GM20431 (cell line): ENCODE results near the gene SLC35A5.
"Not testable (repeated sequence)": the region's sequence is repeated elsewhere in the genome, so short reads cannot be mapped to it uniquely, and the experiment has no call there.

Experiments
- in situ Hi-C: fragments of 300-500 bp; cut with MseI, MboI; formaldehyde crosslinking; loops from one replicate; pipeline ENCODE4 v1.15.0; 2020; ENCODE audit warnings: low sequenced_read_pairs; ENCODE audit not compliant: unreplicated experiment

The SLC35A5 gene

DNA sequence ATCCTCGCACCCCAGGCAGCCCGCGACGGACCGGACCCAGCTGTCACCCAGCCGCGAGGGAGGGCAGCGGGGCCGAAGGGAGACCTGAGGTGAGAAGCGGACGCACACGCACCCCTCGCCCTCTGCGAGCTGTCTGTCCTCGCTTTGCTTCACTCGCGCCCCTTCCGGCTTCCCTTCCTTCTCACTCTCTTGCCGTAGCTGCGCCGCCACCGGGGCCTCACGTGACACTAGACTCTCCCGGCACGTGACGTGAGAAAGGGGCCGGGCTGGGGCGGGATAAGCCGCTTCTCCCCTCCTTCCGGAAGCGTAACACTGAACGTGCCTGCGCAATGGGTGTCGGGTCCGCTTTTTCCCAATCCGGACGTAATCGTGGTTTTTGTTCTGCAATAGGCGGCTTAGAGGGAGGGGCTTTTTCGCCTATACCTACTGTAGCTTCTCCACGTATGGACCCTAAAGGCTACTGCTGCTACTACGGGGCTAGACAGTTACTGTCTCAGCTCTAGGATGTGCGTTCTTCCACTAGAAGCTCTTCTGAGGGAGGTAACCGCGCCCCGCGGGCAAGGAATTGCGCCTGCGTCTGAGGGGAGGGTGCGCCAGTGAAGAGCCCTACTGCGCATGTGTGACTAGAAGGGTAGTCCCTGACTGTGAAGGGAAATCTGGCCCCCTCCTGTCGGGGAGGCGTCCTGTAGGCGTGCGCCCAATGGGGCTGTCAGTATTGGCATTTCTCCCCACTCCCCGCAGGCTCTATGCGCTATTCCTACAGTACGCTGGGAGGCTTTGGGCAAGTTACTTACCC, at the start of gene SLC35A5, which contains the start of gene ATG3:
SLC35A5 (plus strand) TSS at position 312 of the 796 bp plus-strand sequence. CDS start 1,359 bp downstream, outside the sequence.
ATG3 (minus strand) TSS at position 229 of the 796 bp plus-strand sequence. CDS start 434 bp downstream, outside the sequence.
- in situ Hi-C loops: no loop called here

GRCh38 chr3:112512320-112512719, 49.5 kb upstream of the SLC35A5 start:
- in situ Hi-C loops: no loop called here

DNA sequence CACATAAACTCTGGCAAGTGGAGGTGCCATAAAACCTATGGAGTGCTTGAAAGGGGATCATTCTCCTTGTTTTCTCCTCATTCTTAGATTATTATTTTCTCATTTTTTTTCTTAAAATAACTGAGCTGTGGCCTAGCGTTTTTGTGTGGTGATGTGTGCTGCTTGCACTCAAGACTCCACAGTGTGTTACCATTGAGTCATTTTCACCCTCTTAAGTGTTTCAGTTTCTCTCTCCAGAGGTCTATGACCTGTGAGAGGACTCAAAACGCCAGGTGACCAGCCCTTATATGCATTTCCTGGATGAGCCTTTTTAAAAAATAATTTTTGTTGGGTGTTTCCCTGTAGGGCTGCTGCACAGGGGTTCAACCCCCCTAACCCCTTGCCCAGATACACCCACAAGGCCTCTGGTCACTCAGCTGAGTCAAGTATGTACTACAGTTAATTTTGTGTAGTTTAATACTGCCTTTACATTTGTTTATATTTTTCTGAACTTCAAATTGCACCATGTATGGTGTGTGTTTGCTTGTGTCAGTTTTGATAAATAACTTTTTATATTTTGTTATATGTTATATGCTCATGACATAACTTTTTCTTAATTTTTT, 47.2 kb upstream of the SLC35A5 start:
- in situ Hi-C loops: no loop called here

GRCh38 chr3:112518970-112519369, 42.9 kb upstream of the SLC35A5 start:
- in situ Hi-C loops: not testable (repeated sequence)

- in situ Hi-C loops: loop anchor here (10.0 kb wide), 1 partner anchor 195 kb away; no protein-coding TSS in a partner anchor
Measured at GRCh38 chr3:112519424-112520001, 42.3 kb upstream of the SLC35A5 start.

DNA sequence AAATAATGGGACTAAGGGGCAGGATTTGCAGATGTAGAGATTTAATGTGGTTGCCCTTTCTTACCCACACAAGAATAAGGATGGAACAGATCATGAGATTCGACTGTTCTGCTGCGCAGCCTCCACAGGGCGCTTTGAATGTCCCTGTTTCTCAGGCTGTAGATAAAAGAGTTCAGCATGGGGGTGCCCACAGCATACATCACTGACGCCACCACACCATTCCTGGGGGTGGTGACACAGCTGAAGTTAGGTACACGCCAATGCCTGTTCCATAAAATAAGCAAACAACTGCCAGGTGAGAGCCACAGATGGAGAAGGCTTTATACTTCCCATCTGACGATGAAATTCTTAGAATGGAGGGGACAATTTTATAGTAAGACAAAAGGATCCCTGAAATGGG, 37.7 kb upstream of the SLC35A5 start:
- in situ Hi-C loops: loop anchor here (10.0 kb wide), 1 partner anchor 199 kb away; no protein-coding TSS in a partner anchor

DNA sequence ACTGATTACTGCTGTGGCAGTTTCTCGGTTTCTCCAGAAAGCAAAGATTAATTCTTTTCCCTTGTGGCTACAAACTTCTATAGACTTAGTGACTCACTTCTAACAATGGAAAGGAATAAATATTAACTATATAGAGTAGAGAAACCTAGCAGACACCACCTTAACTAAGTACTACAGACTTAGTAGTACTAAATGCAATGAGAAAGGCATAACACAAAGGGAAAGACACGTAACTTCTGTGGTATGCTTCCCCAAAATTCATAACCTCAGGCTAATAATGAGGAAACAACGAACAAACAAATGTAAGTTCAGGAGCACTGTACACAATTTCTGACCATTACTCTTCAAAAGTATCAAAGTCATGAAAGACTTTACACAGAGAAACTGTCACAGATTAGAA, 31.3 kb upstream of the SLC35A5 start:
- in situ Hi-C loops: loop anchor here (25.0 kb wide), 1 partner anchor 393 kb away; the partner anchor contains the start of gene GCSAM

- in situ Hi-C loops: loop anchor here (25.0 kb wide), 1 partner anchor 394 kb away; the partner anchor contains the start of gene GCSAM
Measured at GRCh38 chr3:112531358-112531781, 30.5 kb upstream of the SLC35A5 start.

DNA sequence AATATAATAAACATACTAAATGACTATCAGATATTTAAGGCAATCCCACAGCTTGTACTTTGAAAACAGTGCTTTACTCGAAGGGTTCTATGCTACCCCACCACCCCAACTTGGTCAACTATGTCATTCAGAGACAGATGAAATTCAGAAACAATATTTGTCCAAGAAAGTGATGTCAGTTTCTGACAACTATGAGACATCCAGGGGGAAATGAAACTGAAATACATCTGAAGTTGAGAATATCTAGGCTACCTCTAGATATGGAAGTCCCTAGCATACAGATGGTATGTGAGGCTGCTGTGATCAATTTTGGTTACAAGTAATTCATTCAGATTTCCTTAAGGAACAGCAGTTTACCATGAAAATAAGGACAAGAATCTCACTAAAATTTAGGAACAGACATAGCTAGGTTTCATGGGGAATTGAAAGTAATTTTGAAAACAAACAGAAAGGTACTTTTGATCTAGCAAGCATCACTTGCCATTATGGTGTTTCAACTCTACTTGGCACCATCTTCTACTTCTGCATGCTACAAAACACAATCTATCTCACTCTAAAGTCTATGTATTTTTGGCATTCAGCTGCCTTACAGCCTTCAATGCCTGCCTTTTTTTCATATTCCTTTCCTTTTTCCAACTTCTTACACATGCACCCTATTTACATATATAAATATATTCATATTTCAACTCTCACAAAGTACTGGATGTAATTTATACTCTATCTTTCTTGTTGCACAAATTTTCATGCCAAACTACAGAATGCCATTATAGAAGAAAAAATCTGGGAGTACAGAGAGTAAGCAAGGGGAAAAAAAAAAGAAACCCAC, 21.8 kb upstream of the SLC35A5 start:
- in situ Hi-C loops: loop anchor here (25.0 kb wide), 1 partner anchor 403 kb away; the partner anchor contains the start of gene GCSAM

GRCh38 chr3:112546216-112546759, 15.6 kb upstream of the SLC35A5 start:
- in situ Hi-C loops: loop anchor here (25.0 kb wide), 1 partner anchor 409 kb away; the partner anchor contains the start of gene GCSAM

DNA sequence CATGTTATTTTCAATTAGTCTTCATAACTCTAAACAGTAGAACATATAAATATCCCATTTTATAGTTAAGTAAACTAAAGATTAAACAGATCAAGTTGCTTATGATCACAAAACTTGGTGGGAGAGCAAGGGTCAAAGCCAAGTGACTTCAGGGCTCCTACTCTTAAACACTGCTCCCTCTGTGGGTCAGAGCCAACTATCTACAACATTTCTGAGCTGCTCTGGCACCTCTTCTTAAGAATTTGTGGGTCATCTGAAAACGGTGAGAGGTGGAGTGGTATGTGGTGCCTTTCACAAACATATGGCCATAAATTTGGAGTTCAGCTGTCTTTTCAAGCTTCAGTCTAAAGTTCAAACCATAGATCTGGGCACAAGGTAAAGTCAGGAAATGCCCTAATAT, 11.0 kb upstream of the SLC35A5 start:
- in situ Hi-C loops: no loop called here

GRCh38 chr3:112555535-112556170, 6.2 kb upstream of the SLC35A5 start:
- in situ Hi-C loops: no loop called here

DNA sequence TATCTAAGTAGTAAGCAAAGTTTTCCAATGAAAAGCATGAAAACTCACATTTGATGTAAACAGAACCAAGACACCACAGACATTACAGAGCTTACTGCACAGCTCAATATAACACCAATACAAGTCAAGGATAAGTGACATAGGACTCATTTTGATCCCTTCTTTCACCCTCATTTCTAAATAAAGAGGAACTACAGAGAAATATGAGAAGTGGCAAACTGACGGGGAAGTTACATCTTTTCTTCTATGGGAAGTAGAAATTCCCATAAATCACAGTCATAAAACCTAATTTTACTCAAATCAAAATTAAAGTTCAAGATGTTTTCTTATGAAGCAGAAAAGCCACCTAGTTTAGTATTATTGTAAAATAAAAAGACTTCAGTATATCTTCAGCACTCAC, 3.9 kb upstream of the SLC35A5 start:
- in situ Hi-C loops: no loop called here

DNA sequence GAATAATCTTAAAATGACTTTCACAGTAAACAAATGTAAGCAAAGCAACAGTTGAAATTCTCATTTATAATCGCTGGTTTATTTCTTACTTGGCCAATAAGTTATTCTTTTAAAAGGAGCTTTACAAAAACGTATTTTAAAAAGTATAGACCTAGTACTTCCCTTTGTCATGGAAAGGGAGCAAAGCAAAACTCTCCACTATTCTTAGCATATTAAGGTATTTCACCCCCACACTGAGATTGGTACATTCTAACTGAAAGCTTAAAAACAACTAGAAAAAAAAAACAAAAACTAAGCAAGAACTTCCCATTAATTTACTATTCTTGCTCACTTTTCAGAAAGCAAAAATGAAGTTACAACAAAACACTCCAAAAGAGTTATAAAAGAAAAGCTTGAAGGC, 1.5 kb upstream of the SLC35A5 start:
- in situ Hi-C loops: no loop called here

GRCh38 chr3:112560721-112561483, 943 bp upstream of the SLC35A5 start:
- in situ Hi-C loops: no loop called here

DNA sequence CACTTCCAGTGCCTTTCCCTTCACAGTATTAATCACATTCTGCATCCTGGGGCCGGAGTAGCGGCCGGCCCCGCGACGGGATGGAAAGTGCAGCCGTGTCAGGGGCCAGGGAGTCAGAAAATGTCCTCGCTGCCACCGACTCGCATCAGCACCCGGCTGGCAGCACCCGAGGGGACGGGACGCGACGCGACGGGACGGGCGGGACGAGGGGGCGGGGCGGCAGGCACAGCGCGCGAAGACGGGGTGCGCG, 436 bp upstream of the SLC35A5 start:
- in situ Hi-C loops: no loop called here

- in situ Hi-C loops: not testable (repeated sequence)
Measured at GRCh38 chr3:112564247-112564939, 2.5 kb downstream of the SLC35A5 start.

- in situ Hi-C loops: no loop called here
Measured at GRCh38 chr3:112564940-112565305, 3.1 kb downstream of the SLC35A5 start.
